H1 (cell line): ENCODE measurements around the gene DENND2D. TPM values are rescaled to one million over a fixed set of nuclear protein-coding genes. Genes with fewer than 3 reads are reported as not detected.

Experiments used
- CTCF ChIA-PET: fragments of 300-600 bp; sonication (Branson Sonifier 250); formaldehyde crosslinking; loops from one replicate; lab custom pipeline; 2021; ENCODE audit not compliant: partially characterized antibody; lab: Charles Lee
- POLR2A ChIA-PET: fragments of 300-600 bp; sonication (Branson Sonifier 250); formaldehyde crosslinking; loops from one replicate; lab custom pipeline; 2021; ENCODE audit warnings: inconsistent platforms; ENCODE audit not compliant: partially characterized antibody; lab: Charles Lee
- DNase-seq, 2 experiments: peaks; one replicate each; pipeline versions ENCODE4 v3.0.0 to v3.0.0-alpha.2; 2010 to 2022; ENCODE audit warnings: low spot score in 2 of 2, low read depth in 1 of 2, mixed read lengths in 1 of 2
- FAIRE-seq: peaks from 2 replicates; lab custom pipeline; 2011; peaks lifted over from hg19 to GRCh38; lab: Jason Lieb, UNC
- H2AFZ ChIP-seq: 2 replicates; pipeline ENCODE4 v1.8.1; 2012; ENCODE audit warnings: low read length, inconsistent platforms
- H2AK5ac ChIP-seq: 2 replicates; pipeline ENCODE4 v1.6.1; 2013; ENCODE audit warnings: low read depth, low read length
- H2BK120ac ChIP-seq: replicated peaks from 2 replicates; pipeline ENCODE3; 2013; ENCODE audit warnings: low read depth, low read length, inconsistent platforms
- H2BK12ac ChIP-seq: 2 replicates; pipeline ENCODE4 v1.6.1; 2013; ENCODE audit warnings: low read depth, low read length
- H2BK15ac ChIP-seq: 2 replicates; pipeline ENCODE4 v1.6.1; 2013; ENCODE audit warnings: low read length
- H2BK20ac ChIP-seq: 2 replicates; pipeline ENCODE4 v1.6.1; 2013; ENCODE audit warnings: low read length
- H2BK5ac ChIP-seq: 2 replicates; pipeline ENCODE4 v1.6.1; 2013; ENCODE audit warnings: low read depth, low read length
- H3K14ac ChIP-seq: 2 replicates; pipeline ENCODE4 v1.6.1; 2013; ENCODE audit warnings: inconsistent platforms; ENCODE audit not compliant: insufficient read length
- H3K18ac ChIP-seq: 2 replicates; pipeline ENCODE4 v1.6.1; 2013; ENCODE audit warnings: low read length; ENCODE audit errors: extremely low read depth
- H3K23ac ChIP-seq: 2 replicates; pipeline ENCODE4 v1.6.1; 2013; ENCODE audit warnings: inconsistent platforms; ENCODE audit not compliant: insufficient read length
- H3K23me2 ChIP-seq: 2 replicates; pipeline ENCODE4 v1.6.1; 2013; ENCODE audit warnings: low read depth, low read length
- H3K27ac ChIP-seq: 2 replicates; pipeline ENCODE4 v1.6.1; 2011; ENCODE audit warnings: low read depth, low read length, inconsistent platforms
- H3K27me3 ChIP-seq, 4 experiments: replicated peaks in 1 of 4; 1 replicate in 1 of 4; 2 replicates in 3 of 4; pipeline versions ENCODE4 v1.6.1 to v1.8.1; 2011 to 2013; ENCODE audit warnings: low read length in 3 of 4, mild to moderate bottlenecking in 3 of 4, inconsistent platforms in 2 of 4, mixed read lengths in 2 of 4, moderate library complexity in 1 of 4; ENCODE audit not compliant: control insufficient read depth in 3 of 4, insufficient read depth in 3 of 4; ENCODE audit errors: extremely low read depth in 1 of 4
- H3K36me3 ChIP-seq, 4 experiments: 2 replicates each; pipeline versions ENCODE4 v1.6.1 to v1.8.1; 2011 to 2013; ENCODE audit warnings: mild to moderate bottlenecking in 4 of 4, low read length in 3 of 4, moderate library complexity in 2 of 4, control low read depth in 1 of 4, inconsistent platforms in 1 of 4; ENCODE audit not compliant: insufficient read depth in 4 of 4, control insufficient read depth in 2 of 4
- H3K4ac ChIP-seq: replicated peaks from 2 replicates; pipeline ENCODE3; 2013; ENCODE audit warnings: low read length, low read depth, mixed read lengths, inconsistent platforms; ENCODE audit not compliant: insufficient read length
- H3K4me1 ChIP-seq, 4 experiments: replicated peaks in 1 of 4; 1 replicate in 1 of 4; 2 replicates in 3 of 4; pipeline versions ENCODE4 v1.6.1 to v1.8.1; 2011 to 2013; ENCODE audit warnings: low read length in 3 of 4, inconsistent platforms in 2 of 4, mixed read lengths in 1 of 4; ENCODE audit not compliant: insufficient read depth in 4 of 4, control insufficient read depth in 3 of 4
- H3K4me2 ChIP-seq, 2 experiments: 2 replicates each; pipeline versions ENCODE4 v1.6.1 to v1.8.1; 2011 to 2013; ENCODE audit warnings: low read depth in 2 of 2, low read length in 2 of 2, control low read depth in 1 of 2, inconsistent platforms in 1 of 2, mild to moderate bottlenecking in 1 of 2; ENCODE audit not compliant: insufficient read depth in 1 of 2
- H3K4me3 ChIP-seq, 4 experiments: fragments of 200-600, 300-600 bp in 1 of 4; sonication (generic), shearing (Covaris generic), sonication (Bioruptor Twin) in 1 of 4; 2 replicates each; pipeline versions ENCODE4 v1.5.1 to v1.8.1; 2011 to 2016; ENCODE audit warnings: low read length in 4 of 4, low read depth in 3 of 4, control low read depth in 2 of 4, inconsistent platforms in 2 of 4, mild to moderate bottlenecking in 2 of 4, mixed read lengths in 1 of 4, moderate library complexity in 1 of 4; ENCODE audit not compliant: insufficient read depth in 2 of 4; ENCODE audit errors: extremely low read depth in 1 of 4
- H3K56ac ChIP-seq: replicated peaks from 2 replicates; pipeline ENCODE3; 2013; ENCODE audit warnings: low read depth, mild to moderate bottlenecking, mixed read lengths, low read length, inconsistent platforms; ENCODE audit not compliant: insufficient read length
- H3K79me1 ChIP-seq: 2 replicates; pipeline ENCODE4 v1.6.1; 2013; ENCODE audit warnings: low read depth, low read length, control low read depth
- H3K79me2 ChIP-seq, 2 experiments: 2 replicates each; pipeline versions ENCODE4 v1.6.1 to v1.8.1; 2012 to 2013; ENCODE audit warnings: low read length in 2 of 2, mild to moderate bottlenecking in 2 of 2, inconsistent platforms in 1 of 2; ENCODE audit not compliant: insufficient read depth in 2 of 2, control insufficient read depth in 1 of 2
- H3K9ac ChIP-seq, 4 experiments: replicated peaks in 1 of 4; 1 replicate in 1 of 4; 2 replicates in 3 of 4; pipeline versions ENCODE4 v1.6.1 to v1.8.1; 2011 to 2013; ENCODE audit warnings: low read depth in 3 of 4, low read length in 3 of 4, control low read depth in 2 of 4, mild to moderate bottlenecking in 2 of 4, moderate library complexity in 2 of 4, inconsistent platforms in 1 of 4; ENCODE audit errors: extremely low read depth in 1 of 4
- H3K9me3 ChIP-seq, 2 experiments: 2 replicates each; pipeline versions ENCODE4 v1.6.1 to v1.8.1; 2012 to 2013; ENCODE audit warnings: mild to moderate bottlenecking in 2 of 2, moderate library complexity in 2 of 2, control low read depth in 1 of 2, inconsistent platforms in 1 of 2, low read depth in 1 of 2, low read length in 1 of 2, mixed read lengths in 1 of 2; ENCODE audit not compliant: insufficient read depth in 2 of 2
- H4K20me1 ChIP-seq, 2 experiments: replicated peaks in 1 of 2; 2 replicates each; pipeline versions ENCODE3 to v1.8.1; 2011 to 2013; ENCODE audit warnings: inconsistent platforms in 2 of 2, low read length in 2 of 2, mild to moderate bottlenecking in 1 of 2; ENCODE audit not compliant: insufficient read depth in 2 of 2, control insufficient read depth in 1 of 2
- H4K5ac ChIP-seq: 2 replicates; pipeline ENCODE4 v1.6.1; 2013; ENCODE audit warnings: low read length, low read depth, mixed read lengths, inconsistent platforms; ENCODE audit not compliant: insufficient read length
- H4K8ac ChIP-seq: 2 replicates; pipeline ENCODE4 v1.8.0; 2013; ENCODE audit warnings: mild to moderate bottlenecking, moderate library complexity, low read length, inconsistent platforms; ENCODE audit not compliant: insufficient read depth; ENCODE audit errors: extremely low read depth
- H4K91ac ChIP-seq: replicated peaks from 2 replicates; pipeline ENCODE3; 2013; ENCODE audit warnings: low read length, mixed read lengths, inconsistent platforms; ENCODE audit not compliant: insufficient read length
- ATF2 ChIP-seq: IDR thresholded peaks from 2 replicates; pipeline ENCODE4 v1.6.1; 2012; ENCODE audit warnings: low read length, inconsistent platforms
- CHD1 ChIP-seq: IDR thresholded peaks from 2 replicates; pipeline ENCODE4 v1.6.1; 2012; ENCODE audit warnings: low read depth, low read length, improper control_type of control experiment
- CREB1 ChIP-seq: IDR thresholded peaks from 2 replicates; pipeline ENCODE4 v1.6.1; 2012; ENCODE audit warnings: inconsistent platforms
- HDAC2 ChIP-seq, 2 experiments: fragments of 300-600 bp in 1 of 2; sonication (generic) in 1 of 2; IDR thresholded peaks; 2 replicates each; pipeline ENCODE4 v1.6.1; 2011 to 2012; ENCODE audit warnings: low read depth in 2 of 2, low read length in 2 of 2, mild to moderate bottlenecking in 2 of 2, moderate library complexity in 2 of 2, borderline replicate concordance in 1 of 2, inconsistent platforms in 1 of 2
- HDAC6 ChIP-seq: IDR thresholded peaks from one replicate; pipeline ENCODE4 v1.7.1; 2012; ENCODE audit warnings: low read depth, mild to moderate bottlenecking, inconsistent platforms, low read length, moderate library complexity
- POLR2AphosphoS5 ChIP-seq: IDR thresholded peaks from 2 replicates; pipeline ENCODE4 v1.6.1; 2011; ENCODE audit warnings: low read depth, low read length
- RBBP5 ChIP-seq: IDR thresholded peaks from 2 replicates; pipeline ENCODE4 v1.7.1; 2012; ENCODE audit warnings: low read depth, mild to moderate bottlenecking, inconsistent platforms, low read length, moderate library complexity, borderline replicate concordance
- RXRA ChIP-seq: IDR thresholded peaks from 2 replicates; pipeline ENCODE4 v1.6.1; 2011; ENCODE audit warnings: low read depth, mild to moderate bottlenecking, low read length, moderate library complexity; ENCODE audit not compliant: insufficient read depth
- SIRT6 ChIP-seq: IDR thresholded peaks from one replicate; pipeline ENCODE4 v1.7.1; 2012; ENCODE audit warnings: low read length, inconsistent platforms
- SP1 ChIP-seq: IDR thresholded peaks from 2 replicates; pipeline ENCODE4 v1.6.1; 2011; ENCODE audit warnings: low read depth, low read length
- TCF12 ChIP-seq: IDR thresholded peaks from 2 replicates; pipeline ENCODE4 v1.6.1; 2011; ENCODE audit warnings: low read depth, mild to moderate bottlenecking, low read length
- WGBS, 2 experiments: shearing (Covaris generic) in 1 of 2; methylation state at CpG; one replicate each; pipeline versions ENCODE4 v1.1.6 to v1.1.7; 2013 to 2015; ENCODE audit warnings: low lambda C conversion rate in 2 of 2, mixed read lengths in 2 of 2, inconsistent platforms in 1 of 2, low coverage in 1 of 2, missing lambda C conversion rate in 1 of 2; ENCODE audit not compliant: insufficient replicate concordance in 2 of 2, insufficient coverage in 1 of 2, insufficient read length in 1 of 2; ENCODE audit errors: extremely low coverage in 1 of 2, missing lambda C conversion rate in 1 of 2; 5-methylcytosine and 5-hydroxymethylcytosine counted together
- polyA plus RNA-seq, 7 experiments: library from polyadenylated mRNA; depleted of rRNA in 3 of 7; stranded (reverse) in 5 of 7; unstranded in 2 of 7; fragments of >200 nt in 5 of 7; fragments of 200-250 nt in 2 of 7; gene quantifications; 1 replicate in 5 of 7; 2 replicates in 1 of 7; 4 replicates in 1 of 7; pipeline versions ENCODE4 v1.2.1 to v1.2.3, GENCODE V29; 2011 to 2013; ENCODE audit warnings: missing spikeins in 2 of 7, mixed read lengths in 2 of 7
- total RNA-seq: library from RNA; stranded (reverse); fragmentation: NEBNext Ultra II Directional; extraction: Animal tissue kit (Norgen Biotek cat#: 25700); gene quantifications from 2 replicates; pipeline ENCODE4 v1.2.1, GENCODE V29; 2021

The DENND2D gene
- total and polyA plus RNA-seq, 2 of the 8 experiments (the other 6 are each of a cell fraction or from before 2014, with no cell fraction given) = 0.58 to 1.6 TPM

GRCh38 chr1:111154021-111154999, 46.1 kb downstream of the DENND2D start:
- no peaks in the 10 kb centered on the region for H4K20me1 ChIP-seq
- H2BK5ac ChIP-seq = no peak overlapping the region
- H3K27me3 ChIP-seq = no peaks in the 10 kb centered on the region
- 82% methylated on average over 5 of the region's 5 CpGs; no CpG with 5 or more reads in 1 of the 2 experiments for WGBS, 2 experiments
- H2BK12ac ChIP-seq = no peak overlapping the region
- no peak overlapping the region for H4K8ac ChIP-seq
- H3K56ac ChIP-seq = no peak overlapping the region
- H3K23me2 ChIP-seq = no peaks in the 10 kb centered on the region
- H4K5ac ChIP-seq = no peak overlapping the region
- no peak overlapping the region for H3K4me2 ChIP-seq
- H3K79me2 ChIP-seq = peaks cover 0 to 59% of the 10 kb centered on the region in 2 experiments; a peak in 3 of 4 replicates
- H3K23ac ChIP-seq = no peak overlapping the region
- no peaks in the 10 kb centered on the region for H3K9me3 ChIP-seq
- H2BK120ac ChIP-seq = no peak overlapping the region
- H2AK5ac ChIP-seq = no peak overlapping the region
- no peak overlapping the region for H2BK20ac ChIP-seq
- POLR2A ChIA-PET = no interaction called here
- H3K4ac ChIP-seq = no peak overlapping the region
- no peak overlapping the region for H3K9ac ChIP-seq
- no peak overlapping the region for H2BK15ac ChIP-seq
- FAIRE-seq = no peak
- H3K36me3 ChIP-seq = peaks cover 0 to 31% (median 5%) of the 10 kb centered on the region in 4 experiments; a peak in 3 of 8 replicates
- no peak overlapping the region for H3K18ac ChIP-seq
- no peak for DNase-seq
- no peak overlapping the region for H4K91ac ChIP-seq
- no peak overlapping the region for H3K4me3 ChIP-seq
- no peak overlapping the region for H2AFZ ChIP-seq
- CTCF ChIA-PET = interaction anchor here (1.0 kb wide), 1 partner anchor 38 kb away, joined by 4 read pairs; no protein-coding TSS in a partner anchor
- H3K14ac ChIP-seq = no peak overlapping the region
- no peaks in the 10 kb centered on the region; the same call in 1 of the 2 replicates for H3K79me1 ChIP-seq
- H3K27ac ChIP-seq = no peak overlapping the region
- H3K4me1 ChIP-seq = no peaks in the 10 kb centered on the region
- TF ChIP-seq SIRT6 (no peak), RBBP5 (no peak), POLR2AphosphoS5 (no peak), HDAC6 (no peak), SP1 (no peak), HDAC2 (IDR thresholded peaks at IDR 0.05; ENCODE audit: borderline replicate concordance in 1 of 2, low read depth in 2 of 2, low read length in 2 of 2) (no peak), ATF2 (no peak), CHD1 (no peak), TCF12 (no peak), RXRA (no peak), CREB1 (no peak)
